Measurements from ENCODE around the gene CTCFL.

DNA sequence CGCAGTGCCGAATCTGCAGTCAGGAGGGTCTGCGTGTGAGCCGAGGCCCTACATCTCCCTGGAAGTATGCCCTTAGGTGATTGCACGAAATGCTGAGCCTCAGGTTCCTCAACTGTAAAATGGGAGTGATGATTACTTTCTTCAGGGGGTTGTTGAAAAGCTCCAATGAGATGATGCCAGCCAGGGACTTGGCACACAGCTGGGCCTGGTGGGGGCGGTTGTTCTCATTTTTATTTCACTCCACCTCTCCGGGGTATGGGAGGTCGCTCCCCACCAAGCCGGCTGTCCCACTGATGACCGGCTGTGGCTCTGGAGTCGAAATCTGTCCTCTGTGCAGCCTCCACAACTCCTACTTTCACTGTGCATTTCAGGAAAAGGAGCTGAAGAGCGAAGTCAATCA is 44.0 kb upstream of the CTCFL start:
- no peak for TF ChIP-seq TAF1 (IDR thresholded peaks at IDR 0.05; ENCODE audit: borderline replicate concordance, low read depth, low read length)
- TF ChIP-seq POLR2A (IDR thresholded peaks at IDR 0.05; ENCODE audit: low read depth, low read length), result no peak
- TF ChIP-seq POLR2AphosphoS5 (IDR thresholded peaks at IDR 0.05; ENCODE audit: low read depth, low read length), result no peak
